Measurements from ENCODE around the gene GNG13.
"Not testable (repeated sequence)": the region's sequence is repeated elsewhere in the genome, so short reads cannot be mapped to it uniquely, and the experiment has no call there.

Gene GNG13

DNA sequence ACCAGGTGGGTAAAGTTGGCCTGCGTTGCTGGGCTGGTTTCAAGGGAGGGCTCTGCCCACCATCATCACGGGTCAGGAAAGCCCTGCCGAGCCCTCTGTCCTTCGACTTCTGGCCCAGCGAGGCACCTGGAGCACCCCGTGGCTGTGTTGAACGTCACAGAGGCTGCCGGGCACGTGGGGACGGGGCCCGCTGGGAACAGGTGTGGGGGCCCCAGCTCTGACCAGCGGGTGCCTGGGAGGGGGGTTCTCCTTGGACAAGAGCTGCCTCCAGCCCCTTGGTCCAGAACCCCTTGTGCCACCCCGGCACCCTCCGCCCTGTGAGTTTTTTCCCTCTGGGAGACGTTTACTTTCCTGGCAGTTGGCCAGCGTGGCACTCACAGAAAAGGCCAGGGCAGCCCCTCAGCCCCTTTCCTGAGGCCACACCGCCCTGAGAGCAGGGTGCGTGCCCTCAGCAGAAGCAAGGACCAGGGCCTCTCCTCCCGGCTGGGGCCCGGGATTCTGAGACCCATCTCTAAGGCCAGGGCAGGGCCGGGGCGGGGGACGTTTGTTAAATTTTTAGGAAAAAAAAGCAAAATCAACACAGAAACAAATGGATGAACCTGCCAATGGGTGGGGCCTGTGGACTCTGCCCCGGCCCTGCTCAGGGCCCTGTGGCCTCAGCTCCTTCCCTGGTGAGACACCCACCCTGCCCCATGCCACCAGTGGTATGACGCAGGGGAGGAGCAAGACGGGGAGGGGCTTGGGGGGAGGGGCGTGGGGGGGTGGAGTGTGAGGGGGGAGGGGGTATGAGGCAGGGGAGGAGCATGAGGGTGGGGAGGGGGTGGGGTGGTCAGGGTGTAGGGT, 31.3 kb upstream of the GNG13 start:
- no peak for FAIRE-seq

DNA sequence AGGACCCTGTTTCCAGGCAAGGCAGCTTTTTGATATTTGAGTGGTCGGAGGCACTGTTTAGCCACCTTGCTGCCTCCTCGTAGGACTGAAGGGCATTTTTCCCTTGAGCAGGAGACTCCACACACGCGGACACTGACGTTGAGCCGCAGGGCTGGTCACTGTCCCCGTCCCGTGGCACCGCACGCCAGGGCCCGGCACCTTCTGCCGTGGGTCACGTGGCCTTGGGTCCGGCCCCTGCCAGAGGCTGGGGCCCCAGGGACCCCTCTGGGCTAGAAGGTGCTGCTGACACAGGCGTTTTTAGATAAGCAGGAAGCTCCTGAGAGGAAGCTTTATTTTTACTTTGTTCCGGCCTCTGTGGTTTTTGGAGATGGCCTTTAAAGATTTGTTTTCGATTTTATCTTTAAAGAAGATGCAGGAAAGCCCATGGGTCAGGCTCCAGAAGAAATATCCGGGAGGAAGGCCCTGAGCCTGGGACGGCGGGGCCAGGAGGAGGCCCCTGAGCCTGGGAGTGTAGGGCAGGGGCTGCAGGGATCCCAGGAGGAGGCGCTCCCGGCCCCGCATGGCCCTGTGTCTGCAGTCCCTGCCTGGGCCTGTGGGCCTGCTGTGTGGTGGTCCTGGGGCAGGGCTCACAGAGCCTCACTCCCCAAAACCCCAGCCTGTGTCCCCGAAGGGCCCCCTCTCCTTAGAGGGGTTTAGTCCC, 30.5 kb upstream of the GNG13 start:
- FAIRE-seq: no peak

DNA sequence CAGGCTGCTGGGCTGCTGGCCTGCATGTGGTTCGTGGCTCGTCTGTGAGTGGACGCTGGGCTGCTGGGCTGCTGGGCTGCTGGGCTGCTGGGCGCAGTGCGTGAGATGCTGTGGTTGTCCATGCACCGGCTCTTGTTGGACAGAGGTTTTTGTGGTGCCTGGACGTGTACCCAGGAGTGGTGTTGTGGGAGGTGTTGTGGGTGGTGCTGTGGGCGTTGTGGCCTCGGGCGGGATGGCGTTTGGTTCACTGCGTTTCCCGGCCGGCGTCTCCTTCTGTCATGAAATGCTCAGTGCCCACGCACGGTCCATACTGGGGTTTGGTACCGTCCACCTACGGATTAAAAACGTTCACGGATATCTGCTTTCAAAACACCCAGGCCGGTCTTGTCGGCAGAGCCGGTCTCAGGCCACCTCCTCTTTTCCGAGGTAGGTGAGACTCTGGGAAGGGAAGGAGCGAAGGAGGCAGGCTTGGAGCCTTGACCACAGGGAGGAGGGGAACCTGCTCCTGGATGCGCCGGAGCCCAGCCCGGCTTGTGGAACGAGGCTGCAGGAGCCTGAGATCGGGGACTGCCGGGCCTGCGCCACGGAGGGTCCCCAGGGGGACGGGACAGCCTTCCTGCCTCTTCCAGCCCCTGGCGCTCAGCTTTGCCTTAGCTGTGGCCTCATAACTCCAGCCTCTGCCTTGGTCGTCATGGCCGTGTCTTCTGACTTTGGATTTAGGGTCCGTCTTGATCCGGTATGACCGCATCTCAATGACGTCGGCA, 29.8 kb upstream of the GNG13 start:
- FAIRE-seq: no peak

DNA sequence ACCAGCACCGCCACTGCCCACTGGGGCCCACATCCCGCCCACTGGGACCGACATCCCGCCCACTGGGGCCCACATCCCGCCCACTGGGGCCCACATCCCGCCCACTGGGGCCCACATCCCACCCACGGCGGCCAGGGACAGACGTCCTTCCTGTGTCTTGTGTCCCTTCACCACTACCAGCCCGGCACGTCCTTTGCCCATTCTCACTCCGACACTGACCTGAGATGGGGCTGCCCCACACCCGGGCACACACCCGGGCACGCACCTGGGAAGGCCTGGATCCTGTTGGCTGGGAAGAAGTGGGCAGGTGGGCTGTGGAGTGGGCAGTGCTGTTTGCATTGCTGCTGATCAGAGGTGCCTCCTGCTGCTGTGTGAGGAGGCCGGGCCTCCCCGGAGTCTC, 28.4 kb upstream of the GNG13 start:
- no peak for FAIRE-seq

DNA sequence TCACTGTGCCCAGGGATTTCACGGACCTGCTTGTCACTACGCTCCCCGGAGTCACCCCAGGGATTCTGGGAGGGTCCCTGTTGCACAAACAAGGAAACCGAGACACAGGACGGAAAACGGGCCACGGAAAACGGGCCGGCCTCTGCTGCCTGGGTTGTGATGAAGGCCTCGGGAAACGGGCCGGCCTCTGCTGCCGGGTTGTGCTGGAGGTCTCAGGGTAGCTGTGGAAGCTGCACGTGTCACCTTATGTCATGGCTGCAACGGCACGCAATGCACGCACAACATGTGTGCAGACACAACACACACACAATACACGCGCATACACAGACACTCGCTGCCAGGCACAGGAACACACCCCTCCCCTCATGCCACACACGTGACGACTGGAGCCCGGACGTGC, 27.0 kb upstream of the GNG13 start:
- no peak for FAIRE-seq

DNA sequence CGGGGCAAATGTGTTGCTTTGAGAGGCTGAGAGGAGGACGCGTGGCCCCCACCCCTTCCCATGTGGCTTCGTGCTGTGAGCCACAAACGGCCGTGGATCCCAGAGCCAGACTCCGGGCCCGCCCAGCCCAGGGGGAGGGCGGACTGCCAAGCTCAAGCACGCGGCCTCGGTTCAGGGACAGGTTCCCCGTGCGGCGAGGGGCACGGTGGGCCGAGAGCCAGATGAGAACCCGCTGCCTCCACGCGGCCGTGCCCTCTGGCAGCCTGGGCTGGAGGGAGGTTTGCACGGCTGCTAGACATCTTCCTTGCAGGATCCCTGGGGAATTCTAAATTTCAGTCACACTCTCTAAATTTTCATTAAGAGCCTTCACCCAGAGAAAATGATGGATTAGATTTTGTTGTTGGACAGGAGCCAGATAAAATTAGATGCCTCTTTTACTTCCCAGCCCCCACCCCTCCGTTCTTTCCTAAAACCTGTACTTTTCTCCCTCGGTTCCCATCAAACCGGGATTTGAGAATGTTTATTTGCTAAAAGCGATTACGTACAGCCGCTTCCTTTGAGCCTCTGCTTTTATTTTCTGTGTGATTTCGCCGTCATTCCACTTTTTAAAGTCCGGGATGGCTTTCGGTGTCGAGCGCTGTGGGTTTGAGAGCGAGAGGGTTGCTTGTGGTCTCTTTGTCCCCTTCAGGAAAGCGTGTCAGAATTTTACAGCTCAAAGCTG, 25.0 kb upstream of the GNG13 start:
- FAIRE-seq: no peak

DNA sequence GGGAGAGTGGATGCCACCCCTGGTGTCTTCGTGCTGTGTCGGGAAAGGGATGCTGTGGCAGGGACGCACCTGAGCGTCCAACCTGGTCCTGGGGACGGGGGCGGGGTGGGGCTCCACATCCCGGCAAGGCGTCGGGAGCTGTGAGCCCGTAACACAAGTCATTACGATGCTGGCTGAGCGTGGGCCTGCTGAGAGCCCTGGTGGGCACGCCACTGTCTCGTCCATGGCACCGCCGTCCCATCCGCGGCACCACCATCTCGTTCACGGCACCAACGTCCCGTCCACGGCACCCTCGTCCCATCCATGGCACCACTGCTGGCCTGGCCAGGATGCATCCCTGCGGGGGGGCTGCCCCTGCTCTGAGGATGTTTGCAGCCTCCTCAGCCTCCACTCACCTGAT, 24.1 kb upstream of the GNG13 start:
- no peak for FAIRE-seq

DNA sequence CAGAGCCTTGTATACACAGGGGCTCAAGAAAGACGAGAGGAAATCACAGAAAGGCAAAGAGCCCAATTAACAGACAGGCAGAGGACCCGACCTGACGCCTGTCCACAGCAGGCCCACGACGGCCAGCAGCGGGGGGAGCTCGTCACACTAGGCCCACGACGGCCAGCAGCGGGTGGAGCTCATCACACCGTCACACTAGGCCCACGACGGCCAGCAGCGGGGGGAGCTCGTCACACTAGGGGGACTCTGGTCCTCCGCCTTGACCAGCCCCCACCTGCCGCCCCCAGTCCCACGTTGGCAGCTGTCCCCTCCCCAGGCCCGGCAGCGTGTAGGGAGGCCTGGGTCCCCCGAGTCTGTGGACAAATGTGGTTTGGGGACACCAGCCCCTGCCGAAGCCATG, 23.7 kb upstream of the GNG13 start:
- no peak for FAIRE-seq

DNA sequence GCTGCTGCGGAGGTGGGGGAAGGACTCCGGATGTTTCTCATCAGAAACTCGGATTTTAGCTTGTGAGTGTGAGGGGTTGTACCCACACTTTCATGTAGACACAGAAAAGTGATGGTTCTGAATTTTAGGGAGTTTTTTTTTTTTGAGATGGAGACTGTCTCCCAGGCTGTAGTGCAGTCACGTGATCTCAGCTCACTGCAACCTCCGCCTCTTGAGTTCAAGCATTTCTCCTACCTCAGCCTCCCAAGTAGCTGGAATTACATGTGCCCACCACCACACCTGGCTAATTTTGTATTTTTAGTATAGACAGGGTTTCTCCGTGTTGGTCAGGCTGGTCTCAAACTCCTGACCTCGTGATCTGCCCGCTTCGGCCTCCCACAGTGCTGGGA, 22.4 kb upstream of the GNG13 start:
- FAIRE-seq: no peak

DNA sequence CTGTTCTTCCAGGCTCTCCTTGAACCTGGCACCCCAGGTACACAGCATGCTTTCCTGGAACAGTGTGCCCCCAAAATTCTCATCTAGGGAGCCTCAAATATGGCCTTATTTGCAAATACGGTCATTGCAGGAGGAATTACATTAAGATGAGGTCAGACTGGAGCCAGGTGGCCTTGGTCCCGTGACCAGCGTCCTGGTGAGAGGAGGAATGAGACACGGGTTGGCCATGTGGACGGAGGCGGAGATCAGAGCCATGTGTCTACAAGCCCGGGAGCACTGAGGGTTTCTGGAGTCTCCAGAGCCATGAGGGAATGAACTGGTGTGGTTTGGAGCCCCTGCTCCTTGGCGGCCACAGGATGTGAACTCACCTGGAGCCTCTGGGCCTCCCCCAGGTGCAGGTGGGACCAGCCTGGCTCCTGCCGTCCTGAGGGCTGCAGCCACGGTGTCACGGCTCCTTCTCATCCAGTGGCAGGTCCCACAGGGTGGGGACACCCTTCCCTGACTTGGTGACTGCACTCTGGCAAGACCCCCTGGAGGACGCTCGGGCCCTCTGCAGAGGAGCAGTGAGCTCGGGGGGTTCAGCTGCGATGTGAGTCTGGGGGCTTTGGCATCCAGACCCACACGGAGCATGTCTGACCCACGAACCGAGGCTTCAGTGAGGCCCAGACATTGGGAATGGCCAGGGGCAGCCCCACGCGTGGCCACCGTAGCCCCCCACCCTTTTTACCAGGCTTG, 21.8 kb upstream of the GNG13 start:
- no peak for FAIRE-seq

DNA sequence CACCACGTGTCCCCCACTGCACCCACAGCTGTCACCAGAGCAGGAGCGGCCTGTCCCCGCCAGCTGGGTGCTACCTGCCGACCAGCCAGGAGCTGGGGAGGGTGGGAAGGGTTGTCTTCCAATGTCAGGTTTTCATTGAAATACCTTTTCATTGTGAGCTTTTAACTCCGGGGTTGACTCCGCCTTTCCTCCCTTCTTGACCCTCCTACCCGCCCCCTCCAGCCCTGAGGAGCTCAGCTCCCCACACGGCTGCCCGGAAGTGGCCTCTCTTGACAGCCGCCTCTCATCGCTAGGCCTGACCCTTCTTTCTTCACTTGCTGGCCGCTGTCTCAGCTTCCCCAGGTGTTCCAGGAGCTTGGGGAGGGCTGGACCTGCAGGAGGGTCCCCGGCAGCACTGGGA, 21.2 kb upstream of the GNG13 start:
- no peak for FAIRE-seq

DNA sequence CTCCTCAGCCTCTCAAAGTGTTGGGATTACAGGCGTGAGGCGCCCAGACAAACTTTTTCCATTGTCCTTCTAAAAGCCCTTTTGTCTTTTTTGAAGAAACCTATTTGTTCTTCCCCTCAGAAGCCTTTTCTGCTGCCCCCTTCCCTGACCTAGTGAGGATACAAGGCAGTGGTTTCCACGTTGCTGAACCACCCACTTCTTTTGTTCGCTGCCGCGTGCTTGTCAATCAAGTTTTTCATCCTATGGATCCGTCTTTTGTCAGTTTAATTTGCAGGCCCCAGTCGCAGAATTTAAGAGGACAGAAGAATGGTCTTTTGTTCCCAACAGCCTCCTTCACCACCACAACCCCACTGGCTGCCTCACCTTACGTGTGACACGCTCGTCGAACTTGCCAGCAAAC, 20.2 kb upstream of the GNG13 start:
- no peak for FAIRE-seq

DNA sequence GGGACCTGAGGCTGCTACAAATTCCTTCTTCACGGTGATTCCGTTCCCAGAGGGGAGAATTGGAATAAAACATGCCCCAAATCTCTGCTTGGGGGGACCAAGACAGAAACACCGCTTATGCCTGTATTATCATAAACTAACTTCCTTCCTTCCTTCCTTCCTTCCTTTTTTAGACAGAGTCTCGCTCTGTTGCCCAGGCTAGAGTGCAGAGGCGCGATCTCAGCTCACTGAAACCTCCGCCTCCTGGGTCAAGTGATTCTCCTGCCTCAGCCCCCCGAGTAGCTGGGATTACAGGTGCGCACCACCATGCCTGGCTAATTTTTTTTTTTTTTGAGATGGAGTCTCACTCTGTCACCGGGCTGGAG, 19.5 kb upstream of the GNG13 start:
- FAIRE-seq: not testable (repeated sequence)

DNA sequence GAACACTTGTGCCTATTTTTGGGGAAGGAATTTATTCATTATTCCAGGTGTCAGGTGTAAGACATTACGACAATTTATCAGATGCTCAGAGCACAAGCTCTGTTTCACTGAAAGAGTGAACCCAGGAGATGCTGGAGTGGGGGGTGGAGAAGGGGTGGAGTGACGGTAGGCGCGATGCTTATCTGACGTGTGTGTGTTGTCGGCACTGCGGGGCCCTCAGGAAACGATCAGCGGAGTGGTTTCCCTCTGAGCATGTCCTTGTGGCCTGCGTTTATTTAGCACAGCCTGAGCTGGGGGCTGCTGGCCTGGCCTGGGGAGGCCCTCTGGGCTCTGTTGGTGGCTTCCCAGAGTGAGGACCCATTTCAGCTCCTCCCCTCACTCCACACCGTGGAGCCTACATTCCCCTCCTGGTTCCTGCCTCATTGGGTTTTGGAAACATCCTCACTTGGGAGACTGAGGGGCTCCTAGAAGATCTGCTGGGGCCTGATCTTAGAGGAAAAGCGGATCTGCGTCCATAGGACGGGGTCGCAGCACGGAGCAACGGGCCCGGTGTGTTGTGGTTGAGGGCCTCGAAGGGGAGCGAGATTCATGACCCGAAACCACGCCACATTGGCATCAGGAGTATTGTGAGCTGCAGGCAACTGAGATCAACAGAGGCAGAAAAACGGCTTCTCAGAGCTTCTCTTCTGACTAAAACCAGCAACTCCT, 19.0 kb upstream of the GNG13 start:
- no peak for FAIRE-seq

DNA sequence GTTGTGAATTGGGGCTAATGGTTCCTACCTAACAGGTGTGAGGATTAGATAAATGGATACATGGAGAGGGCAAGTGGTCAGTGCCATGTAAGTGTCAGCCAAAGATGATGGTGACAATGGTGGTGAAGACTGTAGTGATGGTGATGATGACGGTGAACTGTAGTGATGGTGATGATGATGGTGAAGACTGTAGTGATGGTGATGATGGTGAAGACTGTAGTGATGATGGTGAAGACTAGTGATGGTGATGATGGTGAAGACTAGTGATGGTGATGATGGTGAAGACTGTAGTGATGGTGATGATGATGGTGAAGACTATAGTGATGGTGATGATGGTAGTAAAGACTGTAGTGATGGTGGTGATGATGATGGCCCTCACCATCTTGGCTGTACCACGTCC, 18.1 kb upstream of the GNG13 start:
- no peak for FAIRE-seq

DNA sequence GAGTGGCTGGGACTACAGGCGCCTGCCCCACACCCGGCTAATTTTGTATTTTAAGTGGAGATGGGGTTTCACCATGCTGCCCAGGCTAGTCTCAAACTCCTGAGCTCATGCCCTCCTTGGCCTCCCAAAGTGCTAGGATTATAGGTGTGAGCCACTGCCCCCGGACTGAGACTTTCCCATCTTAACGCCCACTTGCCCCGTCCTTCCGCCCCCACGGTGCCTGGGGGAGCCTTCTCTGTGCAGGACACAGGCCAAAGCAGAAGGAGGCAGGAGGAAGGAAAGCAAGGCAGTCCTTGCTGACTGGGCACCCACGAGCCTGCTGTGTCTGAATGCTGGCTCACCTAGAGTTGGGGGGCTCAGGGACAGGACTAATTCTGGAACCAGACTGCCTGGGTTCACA, 17.6 kb upstream of the GNG13 start:
- FAIRE-seq: no peak

DNA sequence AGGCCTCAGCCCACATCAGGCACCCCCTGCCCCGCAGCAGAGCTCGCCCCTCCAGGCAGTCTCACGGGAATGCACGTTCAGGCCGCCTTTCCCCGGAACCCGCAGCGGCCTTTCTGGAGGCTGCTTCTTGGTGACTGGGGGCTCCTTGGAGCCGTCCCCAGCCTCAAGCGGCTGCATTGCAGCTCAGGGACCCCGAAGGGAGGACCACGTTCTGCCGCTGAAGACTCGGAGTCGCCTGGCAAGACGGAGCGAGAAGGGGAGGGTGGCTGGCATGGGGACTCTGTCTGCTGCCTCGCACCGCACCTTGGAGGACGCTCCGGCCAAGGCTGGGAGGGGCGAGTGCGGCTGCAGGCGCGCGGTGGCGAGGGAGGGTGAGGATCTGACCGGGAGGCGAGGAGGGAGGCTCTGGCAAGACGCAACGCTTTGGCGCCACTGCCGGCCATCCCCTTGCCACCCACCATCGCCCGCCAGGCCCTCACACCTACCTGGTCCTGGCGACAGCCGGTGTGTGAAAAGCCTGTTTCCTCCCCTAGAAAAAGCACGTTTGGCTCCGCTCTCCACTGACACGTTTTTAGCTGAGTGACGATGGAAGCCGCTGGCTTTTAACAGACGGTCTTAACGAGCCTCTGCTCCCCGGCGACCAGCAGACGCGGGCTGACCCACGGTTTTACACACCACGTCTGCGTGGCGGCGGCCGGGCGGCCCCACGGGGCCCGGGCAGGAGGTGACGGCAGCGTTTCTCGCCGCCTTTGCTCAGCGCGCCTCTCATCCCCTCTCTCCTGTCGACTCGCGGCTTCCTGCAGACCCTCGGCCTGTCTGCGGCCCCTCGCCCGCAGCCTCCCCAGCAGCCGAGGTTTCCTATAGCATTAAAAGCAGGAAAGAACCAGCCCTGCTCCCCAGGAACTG, 16.7 kb upstream of the GNG13 start:
- no peak for FAIRE-seq

DNA sequence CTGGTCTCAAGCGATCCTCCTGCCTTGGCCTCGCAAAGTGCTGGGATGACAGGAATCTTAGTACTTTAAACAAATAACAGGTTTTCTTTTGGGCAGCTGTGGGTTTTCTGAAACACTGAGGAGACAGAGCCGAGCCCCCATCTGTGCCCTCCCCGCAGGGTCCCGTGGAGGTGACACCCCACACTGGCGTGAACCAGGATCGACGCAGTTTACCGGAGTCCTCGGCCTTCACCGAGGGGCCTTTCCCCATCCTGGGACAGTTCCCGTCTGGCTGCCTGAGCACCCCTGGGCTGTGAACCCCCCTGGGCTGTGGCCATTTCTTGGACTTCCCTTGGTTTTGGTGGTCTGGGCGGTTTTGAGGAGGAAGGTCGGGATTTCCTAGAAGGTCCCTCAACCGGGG, 15.3 kb upstream of the GNG13 start:
- no peak for FAIRE-seq

DNA sequence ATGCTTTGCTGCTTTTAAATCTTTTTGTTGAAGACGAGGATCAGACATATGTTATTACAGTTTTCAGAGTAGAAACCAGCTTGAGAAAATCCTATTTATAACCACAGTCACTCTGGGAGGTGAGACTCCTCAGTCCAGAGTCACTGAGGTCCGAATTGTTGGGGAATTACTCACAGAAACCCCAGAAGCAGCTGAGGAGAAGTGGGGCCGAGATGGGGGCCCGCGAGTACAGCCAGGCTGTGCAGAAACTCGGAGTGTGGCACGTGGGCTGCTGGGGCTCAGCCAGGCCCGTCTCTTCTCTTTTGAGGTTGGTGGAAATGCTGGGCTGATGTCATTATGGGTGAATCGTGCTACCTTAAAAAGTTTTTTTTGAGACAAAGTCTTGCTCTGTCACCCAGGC, 14.4 kb upstream of the GNG13 start:
- FAIRE-seq: no peak

DNA sequence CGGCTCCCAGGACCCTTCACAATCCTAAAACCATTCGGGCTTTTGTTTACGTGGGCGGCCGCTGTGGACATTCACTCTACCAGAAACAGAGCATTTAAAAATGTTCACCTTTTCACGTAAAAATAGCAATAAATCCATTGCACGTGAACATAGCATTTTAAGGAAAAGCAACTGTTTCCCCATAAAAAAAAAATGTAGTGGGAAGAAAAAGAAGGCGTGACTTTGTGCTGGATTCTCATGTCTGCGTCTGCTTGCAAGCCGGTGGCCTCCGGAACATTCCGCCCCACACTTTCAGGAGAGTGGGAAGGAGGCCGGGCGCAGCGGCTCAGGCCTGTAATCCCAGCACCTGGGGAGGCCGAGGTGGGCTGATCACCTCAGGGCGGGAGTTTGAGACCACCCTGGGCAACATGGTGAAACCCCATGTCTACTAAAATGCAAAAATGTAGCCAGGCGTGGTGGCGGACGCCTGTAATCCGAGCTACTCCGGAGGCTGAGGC, 13.4 kb upstream of the GNG13 start:
- FAIRE-seq: no peak

All from A204.1 (cell line).